Parathyroid adenoma (tissue), 2 donors: ENCODE measurements around the gene COLEC11.

Source experiments
- H2AFZ ChIP-seq: fragments of 300-600 bp; sonication (generic); one replicate; pipeline ENCODE4 v1.7.0; 2017; ENCODE audit warnings: antibody characterized with exemption, mild to moderate bottlenecking
- H3K27ac ChIP-seq: fragments of 300-600 bp; sonication (generic); one replicate; pipeline ENCODE4 v1.7.0; 2017
- H3K27me3 ChIP-seq: fragments of 300-600 bp; sonication (generic); one replicate; pipeline ENCODE4 v1.7.0; 2017; ENCODE audit warnings: low read length; ENCODE audit not compliant: control insufficient read depth, insufficient read depth
- H3K36me3 ChIP-seq: fragments of 300-600 bp; sonication (generic); one replicate; pipeline ENCODE4 v1.7.0; 2017; ENCODE audit warnings: low read length; ENCODE audit not compliant: control insufficient read depth, insufficient read depth
- H3K4me1 ChIP-seq: fragments of 300-600 bp; sonication (generic); one replicate; pipeline ENCODE4 v1.7.0; 2017; ENCODE audit warnings: control low read depth
- H3K4me2 ChIP-seq: fragments of 300-600 bp; sonication (generic); one replicate; pipeline ENCODE4 v1.7.0; 2017; ENCODE audit warnings: low read length
- H3K4me3 ChIP-seq: fragments of 300-600 bp; sonication (generic); one replicate; pipeline ENCODE4 v1.7.0; 2017; ENCODE audit warnings: low read depth, low read length
- H3K79me2 ChIP-seq: fragments of 300-600 bp; sonication (generic); one replicate; pipeline ENCODE4 v1.7.0; 2017; ENCODE audit warnings: control low read depth
- H3K9ac ChIP-seq: fragments of 300-600 bp; sonication (generic); one replicate; pipeline ENCODE4 v1.7.0; 2017; ENCODE audit warnings: mild to moderate bottlenecking
- H3K9me3 ChIP-seq: fragments of 300-600 bp; sonication (generic); one replicate; pipeline ENCODE4 v1.7.0; 2017; ENCODE audit warnings: low read length; ENCODE audit not compliant: control insufficient read depth
- CTCF ChIP-seq: fragments of 300-600 bp; sonication (generic); IDR thresholded peaks from one replicate; pipeline ENCODE4 v1.7.0; 2017; ENCODE audit warnings: antibody characterized with exemption, mild to moderate bottlenecking
- donor health status: primary hyperparathyroidism.

COLEC11 gene

DNA sequence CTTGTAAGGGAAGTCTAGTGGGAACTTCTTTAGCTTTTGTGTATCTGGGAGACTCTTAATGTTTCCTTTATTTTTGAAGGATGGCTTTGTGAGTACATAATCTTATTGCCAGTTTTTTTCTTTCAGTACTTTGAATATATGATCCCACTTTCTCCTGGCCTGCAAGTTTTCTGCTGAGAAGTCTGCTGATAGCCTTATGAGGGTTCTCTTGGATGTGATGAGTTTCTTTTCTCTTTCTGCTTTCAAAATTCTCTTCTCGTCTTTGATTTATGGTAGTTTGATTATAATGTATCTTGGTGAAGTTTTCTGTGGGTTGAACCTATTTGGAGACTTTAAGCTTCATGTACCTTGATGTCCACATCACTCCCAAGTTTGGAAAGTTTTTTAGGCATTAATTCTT, 28.1 kb downstream of the COLEC11 start:
- no peak overlapping the region for H2AFZ ChIP-seq
- no peak overlapping the region for H3K4me3 ChIP-seq
- H3K27ac ChIP-seq: no peak overlapping the region
- H3K36me3 ChIP-seq: no peaks in the 10 kb centered on the region
- no peaks in the 10 kb centered on the region for H3K27me3 ChIP-seq
- no peaks in the 10 kb centered on the region for H3K4me1 ChIP-seq
- no peak overlapping the region for H3K9ac ChIP-seq
- no peaks in the 10 kb centered on the region for H3K9me3 ChIP-seq
- TF ChIP-seq CTCF: no peak
- H3K4me2 ChIP-seq: no peak overlapping the region
- no peaks in the 10 kb centered on the region for H3K79me2 ChIP-seq

DNA sequence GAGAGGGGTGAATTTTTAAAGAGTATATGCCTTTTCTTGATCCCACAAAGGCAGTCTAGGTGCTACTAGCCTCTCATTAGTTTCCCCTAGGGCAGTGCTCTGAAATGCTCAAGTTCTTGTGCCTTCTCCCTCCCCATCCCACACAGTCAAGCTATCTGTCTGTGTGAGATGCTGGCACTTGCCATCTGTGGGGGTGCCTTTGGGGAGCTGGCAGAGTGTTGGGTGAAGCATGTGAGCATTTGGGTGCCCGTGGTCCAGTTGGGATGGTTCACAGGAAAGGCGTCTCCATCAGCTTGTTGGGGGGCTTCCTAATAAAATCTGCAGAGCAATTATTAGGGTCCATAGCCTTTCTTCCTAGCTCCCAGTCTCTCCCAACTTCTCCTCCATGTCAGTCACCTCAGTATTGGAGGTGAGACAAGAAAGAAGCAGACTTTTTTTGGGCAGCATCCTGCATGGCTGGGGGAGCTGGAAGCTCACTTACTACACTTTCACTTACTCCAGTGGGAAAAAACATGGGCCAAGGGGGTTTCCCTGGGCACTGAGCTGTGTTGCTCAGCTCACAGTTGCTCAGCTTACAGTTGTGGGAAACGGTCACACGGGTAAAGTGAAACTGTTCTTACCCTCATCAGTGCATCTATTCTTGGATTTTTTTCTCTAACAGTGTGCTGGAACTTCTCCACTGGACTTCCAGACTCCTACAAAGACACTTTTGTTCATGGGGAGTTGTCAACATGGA, 29.3 kb downstream of the COLEC11 start:
- H2AFZ ChIP-seq: no peak overlapping the region
- H3K4me3 ChIP-seq: no peak overlapping the region
- no peak overlapping the region for H3K9ac ChIP-seq
- no peak overlapping the region for H3K4me2 ChIP-seq
- H3K36me3 ChIP-seq: no peaks in the 10 kb centered on the region
- H3K4me1 ChIP-seq: no peaks in the 10 kb centered on the region
- no peaks in the 10 kb centered on the region for H3K27me3 ChIP-seq
- no peak overlapping the region for H3K27ac ChIP-seq
- no peak for TF ChIP-seq CTCF
- no peaks in the 10 kb centered on the region for H3K9me3 ChIP-seq
- H3K79me2 ChIP-seq: no peaks in the 10 kb centered on the region

DNA sequence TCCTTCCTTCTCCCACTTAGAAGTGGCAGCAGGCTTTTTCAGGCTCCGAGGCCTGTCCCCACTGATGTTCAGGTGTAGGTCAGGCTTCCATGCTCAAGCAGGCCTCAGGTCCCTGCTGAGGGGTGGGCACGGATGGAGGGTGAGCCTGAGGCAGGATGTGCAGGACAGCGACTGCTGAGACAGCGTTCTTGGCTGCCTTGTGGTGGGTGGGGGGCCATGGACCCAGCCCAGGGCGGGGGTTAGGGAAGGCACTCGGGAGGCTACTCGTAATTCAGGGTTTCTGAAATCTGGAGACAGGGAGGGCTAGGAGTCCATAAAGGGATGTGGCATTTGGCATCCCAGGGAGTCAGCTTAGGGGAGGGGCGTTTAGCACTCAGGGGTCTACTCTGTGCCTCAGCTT, 30.3 kb downstream of the COLEC11 start:
- no peak for TF ChIP-seq CTCF
- H3K27me3 ChIP-seq: no peaks in the 10 kb centered on the region
- H2AFZ ChIP-seq: no peak overlapping the region
- no peaks in the 10 kb centered on the region for H3K9me3 ChIP-seq
- H3K4me3 ChIP-seq: no peak overlapping the region
- H3K9ac ChIP-seq: no peak overlapping the region
- no peaks in the 10 kb centered on the region for H3K79me2 ChIP-seq
- no peaks in the 10 kb centered on the region for H3K4me1 ChIP-seq
- no peak overlapping the region for H3K27ac ChIP-seq
- H3K4me2 ChIP-seq: no peak overlapping the region
- no peaks in the 10 kb centered on the region for H3K36me3 ChIP-seq

GRCh38 chr2:3626118-3626811, 31.4 kb downstream of the COLEC11 start:
- no peak overlapping the region for H3K4me3 ChIP-seq
- H2AFZ ChIP-seq: no peak overlapping the region
- H3K79me2 ChIP-seq: no peaks in the 10 kb centered on the region
- H3K27me3 ChIP-seq: no peaks in the 10 kb centered on the region
- no peaks in the 10 kb centered on the region for H3K36me3 ChIP-seq
- H3K4me2 ChIP-seq: no peak overlapping the region
- no peak for TF ChIP-seq CTCF
- no peak overlapping the region for H3K9ac ChIP-seq
- H3K9me3 ChIP-seq: no peaks in the 10 kb centered on the region
- H3K4me1 ChIP-seq: no peaks in the 10 kb centered on the region
- peak overlapping the region; percentile 52 for H3K27ac ChIP-seq
